K562 treated with DMSO at 1 percent for 4 hours (cell line): Measurements from ENCODE around the gene CCT2. TPM values are rescaled to one million over a fixed set of nuclear protein-coding genes. Genes with fewer than 3 reads are reported as not detected.

Source experiments
- total RNA-seq: library from RNA; unstranded; fragments of 300-600 nt; gene quantifications from 2 replicates; pipeline ENCODE4 v1.2.3, GENCODE V29; 2022; ENCODE audit not compliant: insufficient read depth

CCT2 gene
- 179 and 220 TPM in 2 replicates for total RNA-seq

DNA sequence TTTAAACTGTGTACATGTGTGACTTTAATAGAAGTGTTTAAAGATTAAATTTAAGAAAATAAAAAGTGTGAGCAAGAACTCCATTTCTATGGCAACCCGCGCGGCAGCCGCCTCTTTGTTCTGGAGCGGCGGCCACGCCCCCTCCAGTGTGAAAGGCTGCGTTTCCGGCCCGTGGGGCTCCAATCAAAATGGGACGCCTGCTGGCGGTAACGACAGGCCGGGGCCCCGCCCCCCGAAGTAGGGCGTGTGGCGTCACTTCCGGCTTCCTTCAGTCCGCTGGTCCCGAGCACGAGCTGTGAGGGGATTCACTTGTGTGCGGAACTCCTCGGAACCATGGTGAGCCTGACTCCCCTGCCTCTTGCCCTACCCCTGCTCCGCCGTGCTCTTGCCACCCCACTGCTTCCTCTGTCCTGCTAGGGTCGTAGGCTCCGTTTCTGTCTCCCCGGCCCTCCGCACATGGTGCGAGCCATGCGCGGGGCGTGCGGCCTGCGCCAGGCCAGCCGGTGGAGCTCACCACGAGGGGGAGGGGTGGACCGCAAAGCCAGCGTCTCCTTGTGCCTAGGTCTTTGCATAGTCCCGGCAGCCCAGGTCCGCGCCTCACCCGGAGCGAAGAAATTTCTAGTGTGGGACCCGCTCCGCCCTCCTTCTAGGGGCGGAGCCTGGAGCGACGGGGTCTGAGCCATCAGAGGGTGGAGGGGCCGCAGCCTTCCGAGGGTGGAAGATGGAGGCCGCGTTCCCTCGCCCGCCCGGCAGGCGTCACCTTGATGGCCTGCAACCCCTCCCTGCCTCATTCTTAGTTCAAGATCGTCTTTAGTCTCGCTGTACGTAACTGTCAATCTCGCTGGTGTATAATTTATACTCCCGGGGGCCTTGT, at the start of gene CCT2:
TSS of gene CCT2 (plus strand) at position 271 of the 874 bp plus-strand sequence. CDS start at position 334, 63 bp downstream.

DNA sequence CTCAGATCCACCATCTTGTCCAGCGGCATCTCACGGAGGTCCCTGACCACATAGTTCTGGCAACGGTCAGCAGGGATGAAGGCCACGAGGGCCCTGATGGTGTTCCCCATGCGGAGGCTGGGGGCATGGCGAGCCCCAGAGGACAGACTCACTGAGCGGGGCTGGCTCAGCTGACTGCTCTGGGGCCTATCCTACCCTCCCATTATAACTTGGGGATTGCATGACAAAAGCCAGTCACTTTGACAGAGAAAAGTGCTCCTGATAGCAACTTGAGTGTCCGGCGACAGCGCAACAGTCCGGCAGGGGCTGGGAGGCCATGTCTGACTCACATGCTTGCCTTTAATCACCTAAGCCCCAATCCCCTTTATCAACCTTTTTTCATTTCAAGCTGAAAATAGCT, 25.5 kb downstream of the CCT2 start, which contains the start of gene LRRC10:
TSS of gene LRRC10 (minus strand) at position 179 of the 400 bp plus-strand sequence. CDS start at position 110, 69 bp downstream.

Other genes with a start within 250 kb of the CCT2 start
- gene LYZ, start 237.1 kb upstream of the CCT2 start, total RNA-seq: 46.3 and 66.7 TPM in 2 replicates
- 27.1 and 31.1 TPM in 2 replicates for gene YEATS4, start 225.7 kb upstream of the CCT2 start, total RNA-seq
- gene FRS2, start 115.1 kb upstream of the CCT2 start, total RNA-seq: 9.0 and 9.4 TPM in 2 replicates
- not detected in 2 replicates for gene LRRC10, start 25.4 kb downstream of the CCT2 start, total RNA-seq
- gene BEST3, start 113.8 kb downstream of the CCT2 start, total RNA-seq: not detected in 2 replicates
- gene RAB3IP, start 153.4 kb downstream of the CCT2 start, total RNA-seq: 7.3 and 18.1 TPM in 2 replicates
- gene MYRFL, start 239.8 kb downstream of the CCT2 start, total RNA-seq: not detected in 2 replicates